Glutamatergic neuron (in vitro differentiated cells): ENCODE measurements around the gene ZMAT3. TPM values are rescaled to one million over a fixed set of nuclear protein-coding genes. Genes with fewer than 3 reads are reported as not detected.

Source experiments
- DNase-seq: peaks from one replicate; pipeline ENCODE4 v3.0.0; 2022
- H3K27ac Mint-ChIP-seq: one replicate; pipeline ENCODE4 v1.8.0; 2020; ENCODE audit warnings: mild to moderate bottlenecking, mixed read lengths, inconsistent platforms; ENCODE audit not compliant: unreplicated experiment
- H3K27me3 Mint-ChIP-seq: one replicate; pipeline ENCODE4 v1.8.0; 2020; ENCODE audit warnings: mild to moderate bottlenecking, moderate library complexity, mixed read lengths, inconsistent platforms; ENCODE audit not compliant: unreplicated experiment
- H3K36me3 Mint-ChIP-seq: one replicate; pipeline ENCODE4 v1.8.0; 2020; ENCODE audit warnings: mild to moderate bottlenecking, mixed read lengths, inconsistent platforms; ENCODE audit not compliant: unreplicated experiment
- H3K4me1 Mint-ChIP-seq: one replicate; pipeline ENCODE4 v1.8.0; 2020; ENCODE audit warnings: mild to moderate bottlenecking, low read depth, mixed read lengths, inconsistent platforms; ENCODE audit not compliant: unreplicated experiment
- H3K4me3 Mint-ChIP-seq: one replicate; pipeline ENCODE4 v1.8.0; 2020; ENCODE audit warnings: mild to moderate bottlenecking, mixed read lengths, inconsistent platforms; ENCODE audit not compliant: unreplicated experiment
- H3K9me3 Mint-ChIP-seq: one replicate; pipeline ENCODE4 v1.8.0; 2020; ENCODE audit warnings: mild to moderate bottlenecking, moderate library complexity, mixed read lengths, inconsistent platforms; ENCODE audit not compliant: unreplicated experiment
- CTCF ChIP-seq: fragments of 200-600 bp; sonication (generic); IDR thresholded peaks from one replicate; pipeline ENCODE4 v1.5.0; 2021; ENCODE audit not compliant: partially characterized antibody, unreplicated experiment
- total RNA-seq: library from RNA; stranded (reverse); fragmentation: NEBNext Ultra II Directional; extraction: Animal tissue kit (Norgen Biotek cat#: 25700); gene quantifications from one replicate; pipeline ENCODE4 v1.2.1, GENCODE V29; 2021; ENCODE audit not compliant: unreplicated experiment

The ZMAT3 gene
- total RNA-seq, 1 donor from 2014 or later: 14.0 TPM

- H3K4me1 Mint-ChIP-seq: no peaks in the 10 kb centered on the region
- no peaks in the 10 kb centered on the region for H3K36me3 Mint-ChIP-seq
- no peaks in the 10 kb centered on the region for H3K9me3 Mint-ChIP-seq
- H3K27ac Mint-ChIP-seq: no peak overlapping the region
- no peak for DNase-seq
- TF ChIP-seq CTCF: no peak
- H3K4me3 Mint-ChIP-seq: no peak overlapping the region
- no peaks in the 10 kb centered on the region for H3K27me3 Mint-ChIP-seq
Measured at GRCh38 chr3:179079537-179079936, 7.9 kb upstream of the ZMAT3 start.

GRCh38 chr3:179076243-179077027 lies 4.8 kb upstream of the ZMAT3 start:
- no peak for DNase-seq
- TF ChIP-seq CTCF: no peak
- peaks cover 3% of the 10 kb centered on the region for H3K9me3 Mint-ChIP-seq
- no peak overlapping the region for H3K27ac Mint-ChIP-seq
- no peak overlapping the region for H3K4me3 Mint-ChIP-seq
- H3K36me3 Mint-ChIP-seq: no peaks in the 10 kb centered on the region
- no peaks in the 10 kb centered on the region for H3K4me1 Mint-ChIP-seq
- peaks cover 2% of the 10 kb centered on the region for H3K27me3 Mint-ChIP-seq

- H3K4me1 Mint-ChIP-seq: peaks cover 2% of the 10 kb centered on the region
- H3K27me3 Mint-ChIP-seq: peaks cover 2% of the 10 kb centered on the region
- H3K27ac Mint-ChIP-seq: no peak overlapping the region
- no peak overlapping the region for H3K4me3 Mint-ChIP-seq
- peaks cover 3% of the 10 kb centered on the region for H3K9me3 Mint-ChIP-seq
- no peaks in the 10 kb centered on the region for H3K36me3 Mint-ChIP-seq
- no peak for TF ChIP-seq CTCF
- no peak for DNase-seq
Measured at GRCh38 chr3:179074656-179075055, 3.0 kb upstream of the ZMAT3 start.

GRCh38 chr3:179073816-179074215 lies 2.2 kb upstream of the ZMAT3 start:
- TF ChIP-seq CTCF: no peak
- peaks cover 3% of the 10 kb centered on the region for H3K9me3 Mint-ChIP-seq
- no peak overlapping the region for H3K27ac Mint-ChIP-seq
- H3K4me1 Mint-ChIP-seq: peaks cover 6% of the 10 kb centered on the region
- peaks cover 2% of the 10 kb centered on the region for H3K27me3 Mint-ChIP-seq
- no peak for DNase-seq
- H3K4me3 Mint-ChIP-seq: no peak overlapping the region
- H3K36me3 Mint-ChIP-seq: no peaks in the 10 kb centered on the region

GRCh38 chr3:179072100-179072438 lies 460 bp upstream of the ZMAT3 start:
- H3K9me3 Mint-ChIP-seq: peaks cover 3% of the 10 kb centered on the region
- peaks cover 10% of the 10 kb centered on the region for H3K4me1 Mint-ChIP-seq
- H3K4me3 Mint-ChIP-seq: peak overlapping the region; percentile 64
- TF ChIP-seq CTCF: no peak
- DNase-seq: no peak
- H3K27me3 Mint-ChIP-seq: peaks cover 2% of the 10 kb centered on the region
- H3K27ac Mint-ChIP-seq: no peak overlapping the region
- no peaks in the 10 kb centered on the region for H3K36me3 Mint-ChIP-seq
